Forelimb muscle (tissue), 1 donor: ENCODE results near the gene APP. TPM values are rescaled to one million over a fixed set of nuclear protein-coding genes. Genes with fewer than 3 reads are reported as not detected.

ENCODE experiments used
- DNase-seq: peaks from one replicate; pipeline ENCODE4 v3.0.0-alpha.2; 2013; ENCODE audit warnings: low read depth
- polyA plus RNA-seq: library from polyadenylated mRNA; unstranded; fragments of 120-200 nt; gene quantifications from one replicate; pipeline ENCODE4 v1.2.1, GENCODE V29; 2013; ENCODE audit not compliant: insufficient read length

The APP gene
- polyA plus RNA-seq, 1 donor = 238 TPM

GRCh38 chr21:25870084-25870483 lies 300.5 kb downstream of the APP start:
- no peak for DNase-seq

GRCh38 chr21:25867061-25867460 lies 303.5 kb downstream of the APP start:
- no peak for DNase-seq

DNA sequence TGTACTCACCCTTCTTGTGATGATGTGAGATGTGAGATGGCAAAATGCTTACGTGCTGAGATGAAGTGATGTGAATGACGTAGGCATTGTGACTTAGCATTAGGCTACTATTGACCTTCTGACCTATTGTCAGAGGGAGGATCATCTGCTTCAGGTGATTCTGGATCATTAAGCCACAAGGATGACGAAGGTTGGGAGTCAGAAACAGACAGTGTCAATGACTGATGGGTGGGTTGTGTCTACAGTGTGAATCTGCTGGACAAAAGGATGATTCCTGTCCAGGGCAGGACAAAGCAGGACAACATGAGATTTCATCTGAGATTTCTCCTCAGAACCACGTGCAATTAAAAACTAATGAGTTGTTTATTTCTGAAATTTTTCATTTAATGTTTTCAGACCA lies 306.8 kb downstream of the APP start:
- no peak for DNase-seq

GRCh38 chr21:25863031-25863430 lies 307.5 kb downstream of the APP start:
- DNase-seq = no peak

GRCh38 chr21:25862596-25862995 lies 308.0 kb downstream of the APP start:
- DNase-seq = no peak

DNA sequence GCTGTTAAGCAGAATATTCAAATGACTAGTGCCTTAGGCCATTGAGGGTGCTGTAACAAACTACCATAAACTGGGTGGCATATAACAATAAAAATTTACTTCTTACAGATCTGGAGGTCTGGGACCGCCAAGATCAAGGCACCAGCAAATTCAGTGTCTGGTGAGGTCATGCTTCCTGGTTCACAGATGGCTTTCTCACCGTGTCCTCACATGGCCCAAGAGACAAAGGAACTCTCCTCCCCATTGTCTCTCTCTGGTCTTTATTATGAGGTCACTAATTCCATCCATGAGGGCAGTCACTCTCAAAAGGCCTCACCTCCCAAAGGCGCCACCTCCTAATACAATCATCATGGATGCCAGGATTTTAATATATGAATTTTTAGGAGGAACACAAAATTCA lies 308.5 kb downstream of the APP start:
- DNase-seq = no peak

DNA sequence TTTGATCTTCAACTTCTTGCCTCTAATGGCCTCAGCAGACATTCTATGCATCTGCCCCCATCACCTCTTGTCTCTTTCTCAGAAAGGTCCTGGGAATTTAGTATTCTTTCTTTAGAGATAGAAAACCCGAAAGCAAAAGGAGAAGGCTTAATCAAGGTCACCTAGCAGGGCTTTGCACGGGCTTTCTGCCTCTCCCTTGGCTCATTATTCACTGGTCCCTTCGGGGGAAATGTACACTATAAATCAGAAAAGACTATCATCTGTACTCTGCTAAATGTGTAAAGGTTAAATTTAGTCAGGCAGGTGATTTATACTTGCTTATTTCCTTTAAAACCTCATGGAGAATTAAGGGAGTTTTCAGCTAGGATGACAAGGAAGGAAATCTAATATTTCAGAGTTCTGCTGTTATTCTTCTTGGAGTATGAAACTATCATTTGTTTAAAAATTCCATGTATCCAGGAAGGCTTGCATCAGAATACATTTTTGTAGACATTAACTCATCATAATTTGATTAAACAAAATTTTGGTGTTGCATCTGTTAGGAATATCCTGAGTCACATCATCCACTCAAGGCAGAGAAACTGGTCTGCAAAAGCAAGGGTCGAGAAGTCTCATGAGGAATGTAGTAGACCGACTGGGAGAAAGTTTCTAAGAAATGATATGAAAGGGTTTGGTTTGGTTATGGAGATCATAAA lies 311.2 kb downstream of the APP start:
- no peak for DNase-seq

- no peak for DNase-seq
Measured at GRCh38 chr21:25858325-25858724, 312.2 kb downstream of the APP start.

DNA sequence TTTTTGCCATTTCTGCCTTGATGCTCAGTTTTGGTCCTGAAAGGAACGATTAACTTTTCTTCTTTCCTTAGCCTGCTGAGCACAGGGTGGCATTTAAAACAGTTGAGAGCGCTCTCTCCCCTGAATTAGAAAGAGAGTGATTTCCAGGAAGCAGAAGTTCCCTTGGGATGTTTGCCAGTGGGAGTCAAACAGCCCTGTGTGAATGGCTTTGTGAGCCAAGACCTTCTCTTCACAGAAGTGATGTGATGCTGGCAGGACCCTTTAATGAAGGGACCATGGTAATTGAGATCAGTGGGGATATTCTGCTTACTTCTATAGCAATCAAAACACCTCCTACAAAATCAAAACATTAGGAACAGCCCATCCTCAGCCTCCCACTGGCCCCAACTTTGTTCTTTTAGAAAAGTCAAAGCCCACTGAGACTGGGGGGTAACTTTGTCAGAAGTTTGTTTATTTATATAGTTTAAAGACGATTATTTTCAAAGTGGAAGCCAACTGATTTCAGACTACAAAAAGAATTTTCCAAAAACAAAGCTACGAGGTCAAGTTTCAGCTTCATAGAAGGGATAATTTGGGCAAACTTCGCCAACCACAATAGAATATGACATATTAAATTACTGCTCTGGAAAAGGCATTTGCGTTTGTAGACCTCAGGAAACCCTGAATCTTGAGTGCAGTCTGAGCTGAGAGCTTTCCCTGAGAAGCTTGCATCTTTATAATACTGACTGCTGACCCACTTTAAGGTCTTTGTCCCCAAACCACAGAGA lies 313.1 kb downstream of the APP start:
- no peak for DNase-seq

GRCh38 chr21:25855576-25855975 lies 315.0 kb downstream of the APP start:
- DNase-seq = no peak

DNA sequence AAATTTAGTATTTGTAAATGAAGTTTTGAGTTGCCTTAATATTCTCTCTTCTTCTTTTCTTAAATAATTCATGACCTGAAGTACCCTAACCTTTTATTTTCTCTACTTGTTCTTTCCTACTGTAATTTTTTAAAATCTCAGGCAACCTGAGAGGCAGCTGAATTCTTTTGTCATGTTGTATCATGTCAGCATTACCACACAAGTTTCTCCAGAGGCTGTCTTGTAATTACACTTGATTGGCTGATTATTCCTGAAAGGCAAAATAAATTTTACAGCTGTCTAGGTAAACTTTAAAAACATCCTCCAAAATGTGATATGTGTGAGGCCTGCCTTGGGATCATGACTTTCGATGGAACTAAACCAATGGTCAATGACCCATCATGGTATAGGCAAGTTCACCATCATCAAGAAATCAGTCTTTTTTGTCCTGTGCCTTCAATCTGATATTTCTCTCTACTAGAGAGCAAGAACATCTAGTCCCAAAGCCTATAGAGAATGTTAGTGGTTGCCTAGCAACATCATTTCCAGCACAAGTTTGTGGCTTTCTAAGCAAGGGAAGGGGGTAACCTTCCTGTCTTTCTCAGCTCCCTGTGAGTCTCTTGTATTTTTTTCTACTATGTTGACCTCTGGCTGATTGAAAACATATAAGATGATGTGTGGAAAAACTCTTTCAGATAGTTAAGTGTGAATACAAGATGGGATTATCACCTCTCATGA lies 320.3 kb downstream of the APP start:
- no peak for DNase-seq

- DNase-seq = no peak
Measured at GRCh38 chr21:25848309-25848708, 322.3 kb downstream of the APP start.

GRCh38 chr21:25845729-25846256 lies 324.8 kb downstream of the APP start:
- DNase-seq = no peak

GRCh38 chr21:25842925-25843324 lies 327.6 kb downstream of the APP start:
- no peak for DNase-seq

GRCh38 chr21:25838809-25839208 lies 331.8 kb downstream of the APP start:
- DNase-seq = no peak

- no peak for DNase-seq
Measured at GRCh38 chr21:25837533-25838265, 332.9 kb downstream of the APP start.

- no peak for DNase-seq
Measured at GRCh38 chr21:25836396-25836795, 334.2 kb downstream of the APP start.

GRCh38 chr21:25834381-25834780 lies 336.2 kb downstream of the APP start:
- DNase-seq = no peak

DNA sequence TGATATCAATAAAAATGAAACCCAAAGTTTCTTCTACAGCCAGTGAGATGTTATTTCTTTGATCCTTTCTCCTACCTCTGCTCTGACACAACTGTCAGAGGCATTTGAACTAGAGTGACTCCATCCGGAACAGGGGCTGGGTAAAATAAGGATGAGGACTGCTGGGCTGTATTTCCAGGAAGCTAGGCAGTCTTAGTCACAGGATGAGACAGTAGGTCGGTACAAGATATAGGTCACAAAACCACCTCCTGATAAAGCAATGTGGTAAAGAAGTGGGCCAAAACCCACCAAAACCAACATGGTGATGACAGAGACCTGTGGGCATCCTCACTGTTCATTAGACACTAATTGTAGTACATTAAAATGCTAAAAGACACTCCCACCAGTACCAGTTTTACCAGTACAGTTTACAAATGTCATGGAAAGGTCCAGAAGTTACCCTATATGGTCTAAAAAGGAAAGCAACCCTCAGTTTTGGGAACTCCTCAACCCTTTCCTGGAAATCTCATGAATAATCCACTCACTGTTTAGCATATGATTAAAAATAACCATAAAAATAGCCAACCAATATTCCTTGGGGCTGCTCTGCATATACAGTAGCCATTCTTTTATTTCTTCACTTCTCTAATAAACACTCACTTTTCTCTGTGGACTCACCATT lies 339.1 kb downstream of the APP start:
- no peak for DNase-seq
